A204.1 (cell line): ENCODE results near the gene DBX1.

Experiments used
- FAIRE-seq: peaks from 2 replicates; lab custom pipeline; 2012; peaks lifted over from hg19 to GRCh38; lab: Jason Lieb, UNC

Gene DBX1

DNA sequence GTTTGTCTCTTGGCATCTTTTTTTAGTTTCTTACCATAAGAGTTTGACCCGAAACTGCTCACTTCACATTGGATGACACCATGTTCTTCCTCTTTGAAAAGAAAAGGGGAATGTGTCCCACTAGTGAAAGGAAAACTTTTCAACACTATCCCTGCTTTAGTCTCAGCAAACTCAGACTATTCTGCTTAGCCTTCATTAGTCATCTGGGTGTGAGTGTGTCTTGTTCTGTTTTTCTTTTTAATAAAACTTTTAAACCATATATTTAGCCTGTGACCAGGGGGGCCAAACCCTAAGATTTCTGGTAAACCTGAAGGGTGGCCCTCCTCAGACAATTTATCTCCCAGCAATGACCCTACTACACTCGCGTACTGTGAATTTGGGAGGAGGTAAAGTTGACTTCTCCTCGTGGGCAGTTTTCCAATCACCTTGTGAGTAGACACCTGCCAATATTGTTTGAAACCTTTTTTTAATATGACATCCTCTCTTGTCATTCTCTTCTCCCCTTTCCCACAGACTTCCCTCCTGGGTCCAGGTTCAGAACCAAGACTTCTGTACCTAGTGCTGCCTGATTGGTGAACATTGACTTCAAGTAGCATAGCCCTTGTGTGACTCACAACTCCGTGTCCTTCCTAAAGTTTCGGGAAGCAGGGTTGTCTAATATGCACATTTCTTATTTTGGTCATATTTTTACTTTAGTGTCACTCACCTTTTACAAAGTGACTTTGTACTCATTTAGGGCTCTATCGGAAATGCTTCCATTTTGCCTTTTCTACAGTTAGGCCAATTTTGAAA lies 39.9 kb downstream of the DBX1 start:
- no peak for FAIRE-seq

DNA sequence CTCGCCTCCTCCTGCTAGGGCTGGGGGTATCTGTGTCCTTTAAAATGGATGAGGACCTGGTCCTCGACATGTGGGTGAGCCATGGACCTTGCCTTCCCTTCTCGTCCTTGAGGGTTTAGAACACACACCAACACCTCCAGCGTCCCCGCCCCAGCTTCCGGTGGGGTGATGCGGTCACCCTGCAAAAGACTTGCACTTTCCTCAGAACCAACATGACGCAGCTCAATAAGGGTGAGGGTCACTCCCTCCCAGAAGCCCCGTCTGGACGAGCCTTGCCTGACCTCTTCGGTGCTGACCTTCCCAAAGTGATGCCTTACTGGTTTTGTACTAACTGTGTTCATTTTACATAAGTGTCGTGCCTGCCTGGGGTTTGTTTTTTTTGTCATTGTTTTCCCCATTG lies 41.0 kb downstream of the DBX1 start:
- no peak for FAIRE-seq

DNA sequence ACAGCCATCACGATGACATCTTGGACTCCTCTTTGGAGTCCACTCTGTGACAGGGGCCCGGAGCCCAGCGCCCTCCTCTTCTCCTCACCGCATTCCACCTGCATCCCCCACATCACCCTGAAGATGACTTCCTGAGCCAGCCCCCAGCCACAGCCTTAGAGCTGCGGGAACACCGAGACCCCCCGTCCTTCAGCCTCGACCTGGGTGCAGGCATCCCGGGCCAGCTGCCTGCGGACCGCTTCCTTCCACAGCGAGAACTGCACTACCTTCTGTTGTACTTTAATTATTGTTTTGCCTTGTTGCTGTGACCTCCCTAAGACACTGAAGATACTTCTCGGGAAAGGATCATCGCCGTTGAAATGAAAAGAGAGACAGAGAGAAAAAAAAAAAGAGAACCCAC lies 42.1 kb downstream of the DBX1 start:
- no peak for FAIRE-seq

DNA sequence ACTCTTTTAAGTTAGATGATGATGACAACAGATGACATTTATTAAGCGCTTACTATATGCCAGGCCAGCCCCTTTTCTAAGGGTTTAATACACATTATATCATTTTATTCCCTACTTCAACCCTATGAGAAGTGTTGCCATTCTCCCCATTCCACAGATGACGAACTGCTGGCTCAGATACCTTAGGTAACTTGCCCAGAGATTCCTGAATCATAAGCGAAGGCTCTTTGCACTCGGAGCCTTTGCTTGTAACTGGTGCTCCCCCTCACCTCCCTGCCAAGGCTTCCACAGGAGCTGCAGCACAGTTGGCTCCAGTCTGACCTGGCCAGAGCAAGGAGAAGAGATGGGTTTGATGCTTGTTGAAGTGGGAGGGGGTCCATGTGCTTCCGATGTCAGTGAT lies 43.0 kb downstream of the DBX1 start:
- no peak for FAIRE-seq

DNA sequence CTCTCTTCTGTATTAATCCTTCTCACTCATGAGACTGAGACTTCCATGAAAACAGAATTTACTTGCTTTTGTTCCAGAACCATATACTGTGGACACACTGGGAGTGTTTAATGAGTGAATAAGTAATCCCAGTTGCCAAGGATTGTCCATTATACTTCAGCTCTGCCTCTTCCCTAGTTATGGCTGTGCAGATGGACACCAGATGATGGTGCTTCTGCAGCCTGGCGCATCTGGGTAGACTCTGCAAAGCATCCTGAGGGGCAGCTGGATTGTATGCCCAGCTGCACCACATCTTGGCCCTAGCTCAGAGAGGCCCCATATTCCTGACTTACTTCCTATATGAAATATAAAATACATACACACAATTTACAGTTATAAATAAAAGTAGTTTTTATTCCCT lies 43.5 kb downstream of the DBX1 start:
- no peak for FAIRE-seq

DNA sequence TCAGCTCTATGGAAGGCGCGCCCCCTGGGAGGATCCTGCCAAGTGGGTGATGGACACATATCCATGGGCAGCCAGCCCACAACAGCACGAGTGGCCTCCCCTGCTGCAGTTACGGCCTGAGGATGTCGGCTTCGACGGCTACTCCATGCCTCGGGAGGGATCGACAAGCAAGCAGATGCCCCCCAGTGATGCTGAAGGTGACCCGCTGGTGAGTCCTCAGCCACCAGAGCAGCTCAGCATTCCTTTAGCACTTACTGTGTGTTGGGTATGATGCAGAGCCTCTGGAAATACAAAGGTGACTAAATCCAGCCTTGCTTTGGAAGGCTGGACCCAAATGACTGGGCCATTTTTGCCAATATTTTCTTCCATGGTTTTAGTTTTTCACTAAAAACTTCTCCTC lies 45.7 kb downstream of the DBX1 start:
- no peak for FAIRE-seq

DNA sequence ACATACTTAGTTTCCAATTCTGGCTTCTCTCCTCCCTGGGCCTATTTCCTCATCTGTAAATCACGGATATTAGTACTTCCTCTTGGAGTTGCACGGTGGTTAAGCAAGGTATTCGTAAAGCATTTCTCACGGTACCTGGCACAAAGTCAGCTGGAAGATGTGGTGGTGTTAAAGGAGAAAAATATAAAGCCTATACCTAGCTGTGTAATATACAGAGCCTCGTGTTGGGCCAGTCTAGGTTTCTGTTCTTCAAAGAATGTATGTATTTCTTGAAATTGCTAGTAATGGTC lies 47.2 kb downstream of the DBX1 start:
- FAIRE-seq = no peak

DNA sequence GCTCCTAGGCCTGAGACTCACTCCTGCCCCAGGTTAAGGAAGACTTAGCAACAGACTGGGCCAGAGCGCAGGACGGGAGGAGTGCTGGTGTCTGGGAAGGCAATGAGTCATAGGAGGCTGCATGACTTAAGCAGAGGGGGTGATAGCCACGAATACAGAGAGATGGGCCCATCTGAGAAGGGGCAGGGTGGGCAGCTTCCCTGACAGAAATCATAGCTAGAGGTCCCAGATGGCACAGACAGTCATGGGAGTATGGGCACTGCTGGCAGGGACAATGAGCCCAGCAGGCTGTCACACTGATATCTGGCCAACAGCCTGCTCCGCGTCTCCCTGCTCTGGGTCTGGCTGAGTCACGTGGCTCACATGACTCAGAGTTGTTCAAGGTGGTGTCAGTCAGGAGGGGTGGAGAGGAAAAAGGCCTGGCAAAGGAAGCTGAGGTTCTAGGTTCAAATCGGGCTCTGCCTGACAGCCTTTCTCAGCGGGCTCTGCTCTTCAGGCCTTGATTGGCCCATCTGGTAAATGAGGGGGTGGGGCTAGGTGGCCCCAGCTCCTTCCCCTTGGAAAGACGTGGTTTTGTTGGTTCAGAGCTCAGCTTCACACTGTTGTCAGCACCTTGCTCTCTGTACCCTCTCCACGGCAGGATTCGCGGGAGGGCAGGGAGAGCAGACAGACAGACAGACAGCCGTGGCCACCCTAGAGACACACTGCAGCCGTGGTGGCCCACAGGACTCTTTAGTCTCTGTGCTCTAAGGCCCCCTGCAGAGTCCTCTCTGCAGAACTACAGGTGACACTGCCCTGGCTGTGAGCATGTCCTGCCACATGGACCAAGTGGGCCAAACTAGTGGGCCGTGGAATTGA lies 47.8 kb downstream of the DBX1 start:
- no peak for FAIRE-seq

DNA sequence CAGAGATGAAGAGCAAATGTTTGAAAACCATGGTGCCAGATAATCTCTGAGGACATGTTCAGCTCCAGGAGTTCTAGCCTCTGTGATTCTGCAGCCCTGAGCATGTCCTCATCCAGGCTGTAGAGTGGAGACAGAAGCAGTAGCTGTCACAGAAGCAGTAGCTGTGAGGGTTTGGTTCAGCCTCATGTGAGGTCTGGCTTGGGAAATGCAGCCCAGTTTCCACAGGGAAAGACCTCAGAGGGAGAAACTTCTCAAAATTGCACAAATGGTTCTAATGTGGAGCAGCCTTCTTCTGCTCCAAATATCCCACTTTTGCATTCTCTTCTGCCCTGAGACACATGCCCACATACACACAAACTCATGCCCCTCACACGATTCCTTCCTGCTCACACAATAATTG lies 48.4 kb downstream of the DBX1 start:
- FAIRE-seq = no peak

DNA sequence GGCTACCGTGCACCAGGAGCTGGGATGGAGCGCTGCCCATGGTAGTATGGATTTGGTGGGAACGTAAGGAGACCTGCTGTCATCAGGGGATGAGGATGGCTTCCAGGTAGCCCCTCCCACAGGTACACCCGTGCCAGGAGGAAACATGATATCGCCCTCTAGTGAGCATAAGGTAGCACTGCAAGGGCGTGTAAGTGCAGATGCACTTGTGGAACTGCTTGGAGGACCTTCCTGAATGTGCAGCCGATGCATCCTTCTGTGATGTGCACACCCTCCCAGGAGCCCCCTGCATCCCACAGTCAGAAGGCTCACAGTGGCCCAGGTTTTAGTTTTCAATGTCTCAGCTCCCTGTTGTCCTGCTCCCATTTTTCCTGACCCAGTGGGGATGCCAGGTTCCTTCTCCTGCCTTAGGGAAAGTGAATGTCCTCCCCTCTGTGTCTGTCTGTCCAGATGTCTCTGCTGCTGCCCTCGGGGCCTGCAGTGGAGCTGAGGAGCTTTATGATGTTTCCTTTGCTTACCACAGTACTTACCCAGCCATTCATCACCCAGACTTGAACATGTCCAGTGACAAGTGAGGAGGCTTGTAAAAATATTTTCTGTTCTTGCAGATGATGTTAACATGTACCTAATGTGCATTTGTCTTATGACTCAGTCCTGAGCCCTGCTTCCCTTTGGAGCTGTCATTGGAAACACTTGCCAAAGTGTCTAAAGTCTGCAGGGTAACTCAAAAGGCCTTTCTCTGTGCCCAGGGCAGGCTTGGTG lies 49.2 kb downstream of the DBX1 start:
- no peak for FAIRE-seq

DNA sequence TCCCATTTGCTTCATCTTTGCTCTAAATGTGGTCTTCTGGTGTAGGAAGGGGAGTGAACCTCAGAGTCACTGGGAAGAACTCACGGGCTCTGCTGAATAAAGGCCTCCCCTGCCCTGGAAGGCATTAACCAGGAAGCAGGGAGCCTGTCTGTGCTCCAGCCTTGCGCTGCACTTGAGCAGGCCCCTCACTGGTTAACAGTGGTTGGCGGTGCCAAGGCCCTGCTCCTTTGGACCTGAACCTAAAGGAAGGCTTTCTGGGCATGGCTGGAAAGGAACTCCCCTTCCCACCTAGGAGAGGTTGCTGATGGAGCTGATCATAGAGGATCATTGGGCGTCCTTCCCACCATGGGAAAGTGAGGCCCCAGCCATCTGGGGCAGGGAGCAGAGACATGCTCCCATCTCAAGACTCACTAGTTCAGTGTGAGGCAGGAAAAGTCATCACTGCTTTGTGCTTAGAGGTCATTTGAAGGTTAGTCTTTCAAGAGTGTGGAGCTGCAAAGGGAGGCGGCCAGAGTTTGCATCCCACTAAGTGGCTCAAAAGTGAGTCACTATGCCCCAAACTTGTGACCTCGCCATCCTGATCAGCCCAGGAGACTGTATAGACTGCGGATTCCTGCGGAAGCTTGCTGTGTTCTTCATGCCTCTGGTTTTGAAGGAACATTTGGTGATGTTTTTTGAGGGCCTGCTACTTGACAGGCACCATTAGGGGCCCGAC lies 50.4 kb downstream of the DBX1 start:
- FAIRE-seq = no peak
